SK-N-SH (cell line): ENCODE measurements around the gene ALG11.

Experiments
- EZH2phosphoT487 ChIP-seq: fragments of 200-600 bp; sonication (generic); IDR thresholded peaks from 2 replicates; pipeline ENCODE4 v1.6.1; 2017; ENCODE audit warnings: low read depth, mixed run types, mild to moderate bottlenecking, antibody characterized with exemption, moderate library complexity, borderline replicate concordance
- FOXM1 ChIP-seq: IDR thresholded peaks from 2 replicates; pipeline ENCODE4 v1.4.0; 2012; ENCODE audit warnings: low read depth, mild to moderate bottlenecking
- MAX ChIP-seq: IDR thresholded peaks from 2 replicates; pipeline ENCODE4 v1.4.0; 2012; ENCODE audit warnings: low read depth
- POLR2AphosphoS5 ChIP-seq: IDR thresholded peaks from 2 replicates; pipeline ENCODE4 v1.6.1; 2012; ENCODE audit warnings: low read depth, low read length
- RFX5 ChIP-seq: IDR thresholded peaks from 2 replicates; pipeline ENCODE4 v1.6.1; 2012; ENCODE audit warnings: mild to moderate bottlenecking, improper control_type of control experiment, low read length
- USF2 ChIP-seq: fragments of 150-350 bp; IDR thresholded peaks from 2 replicates; pipeline ENCODE4 v1.6.1; 2017; ENCODE audit warnings: antibody characterized with exemption, low read length, low read depth, borderline replicate concordance
- TF ChIP-seq, protein P1 (sequence below): fragments of 200-600 bp; sonication (generic); IDR thresholded peaks from 2 replicates; pipeline ENCODE4 v1.6.1; 2017; ENCODE audit warnings: antibody characterized with exemption, mild to moderate bottlenecking, moderate library complexity

DNA sequence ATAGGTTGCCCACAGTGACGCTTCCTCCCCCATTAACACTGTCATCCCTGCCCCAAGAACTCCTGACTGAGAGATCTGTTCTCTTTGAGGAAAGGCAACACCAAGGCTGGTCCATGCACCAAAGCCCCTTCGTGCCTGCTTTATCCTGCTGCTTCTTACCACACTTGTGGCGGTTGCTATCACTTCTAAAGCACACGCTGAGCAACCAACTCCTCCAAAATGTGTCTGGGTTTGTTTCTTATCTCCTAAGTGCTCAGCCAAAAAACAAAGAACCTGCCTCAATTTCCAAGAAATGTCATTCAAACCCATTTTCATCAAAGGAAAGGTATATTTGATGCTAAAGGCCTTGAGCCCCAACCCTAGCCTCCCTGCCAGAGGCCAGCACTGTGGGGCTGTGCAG, 15.6 kb upstream of the ALG11 start:
- TF ChIP-seq RFX5 (no peak), POLR2AphosphoS5 (no peak), EZH2phosphoT487 (no peak), USF2 (no peak), MAX (no peak), FOXM1 (no peak)
- TF ChIP-seq, protein P1, sequence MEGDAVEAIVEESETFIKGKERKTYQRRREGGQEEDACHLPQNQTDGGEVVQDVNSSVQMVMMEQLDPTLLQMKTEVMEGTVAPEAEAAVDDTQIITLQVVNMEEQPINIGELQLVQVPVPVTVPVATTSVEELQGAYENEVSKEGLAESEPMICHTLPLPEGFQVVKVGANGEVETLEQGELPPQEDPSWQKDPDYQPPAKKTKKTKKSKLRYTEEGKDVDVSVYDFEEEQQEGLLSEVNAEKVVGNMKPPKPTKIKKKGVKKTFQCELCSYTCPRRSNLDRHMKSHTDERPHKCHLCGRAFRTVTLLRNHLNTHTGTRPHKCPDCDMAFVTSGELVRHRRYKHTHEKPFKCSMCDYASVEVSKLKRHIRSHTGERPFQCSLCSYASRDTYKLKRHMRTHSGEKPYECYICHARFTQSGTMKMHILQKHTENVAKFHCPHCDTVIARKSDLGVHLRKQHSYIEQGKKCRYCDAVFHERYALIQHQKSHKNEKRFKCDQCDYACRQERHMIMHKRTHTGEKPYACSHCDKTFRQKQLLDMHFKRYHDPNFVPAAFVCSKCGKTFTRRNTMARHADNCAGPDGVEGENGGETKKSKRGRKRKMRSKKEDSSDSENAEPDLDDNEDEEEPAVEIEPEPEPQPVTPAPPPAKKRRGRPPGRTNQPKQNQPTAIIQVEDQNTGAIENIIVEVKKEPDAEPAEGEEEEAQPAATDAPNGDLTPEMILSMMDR, result no peak
